Keratinocyte (primary cell): ENCODE measurements around the gene TRAF5. TPM values are rescaled to one million over a fixed set of nuclear protein-coding genes. Genes with fewer than 3 reads are reported as not detected.
"Not testable (repeated sequence)": the region's sequence is repeated elsewhere in the genome, so short reads cannot be mapped to it uniquely, and the experiment has no call there.

ENCODE experiments used
- DNase-seq: peaks from one replicate; pipeline ENCODE4 v3.0.0-alpha.2; 2011; ENCODE audit warnings: low read depth, missing footprints, low spot score
- FAIRE-seq: peaks from 2 replicates; lab custom pipeline; 2011; peaks lifted over from hg19 to GRCh38; lab: Jason Lieb, UNC
- H2AFZ ChIP-seq: 2 replicates; pipeline ENCODE4 v1.6.0; 2012; ENCODE audit warnings: low read length, control low read depth, inconsistent platforms; ENCODE audit not compliant: control insufficient read depth
- H3K27ac ChIP-seq: 2 replicates; pipeline ENCODE4 v1.5.1; 2011; ENCODE audit warnings: low read length; ENCODE audit not compliant: control insufficient read depth, insufficient read depth
- H3K27me3 ChIP-seq: 3 replicates; pipeline ENCODE4 v1.6.0; 2011; ENCODE audit warnings: low read length; ENCODE audit not compliant: control insufficient read depth, insufficient read depth; ENCODE audit errors: extremely low read depth
- H3K36me3 ChIP-seq, 2 experiments: 2 replicates in 1 of 2; 3 replicates in 1 of 2; pipeline ENCODE4 v1.5.1; 2011; ENCODE audit warnings: low read length in 2 of 2, mild to moderate bottlenecking in 1 of 2; ENCODE audit not compliant: control insufficient read depth in 2 of 2, insufficient read depth in 2 of 2; ENCODE audit errors: extremely low read depth in 1 of 2
- H3K4me1 ChIP-seq: 3 replicates; pipeline ENCODE4 v1.5.1; 2011; ENCODE audit warnings: low read length; ENCODE audit not compliant: control insufficient read depth, insufficient read depth; ENCODE audit errors: extremely low read depth
- H3K4me2 ChIP-seq: 3 replicates; pipeline ENCODE4 v1.6.0; 2011; ENCODE audit warnings: low read depth, low read length; ENCODE audit not compliant: control insufficient read depth, insufficient read depth; ENCODE audit errors: extremely low read depth
- H3K4me3 ChIP-seq, 3 experiments: fragments of 200-600 bp in 1 of 3; sonication (generic) in 1 of 3; 2 replicates in 2 of 3; 3 replicates in 1 of 3; pipeline ENCODE4 v1.5.1; 2011 to 2016; ENCODE audit warnings: low read length in 3 of 3, mild to moderate bottlenecking in 3 of 3, control low read depth in 2 of 3, inconsistent platforms in 1 of 3, low read depth in 1 of 3, mixed read lengths in 1 of 3, mixed run types in 1 of 3, moderate library complexity in 1 of 3; ENCODE audit not compliant: control insufficient read depth in 2 of 3, insufficient read depth in 2 of 3; ENCODE audit errors: extremely low read depth in 1 of 3
- H3K79me2 ChIP-seq: 2 replicates; pipeline ENCODE4 v1.6.0; 2012; ENCODE audit warnings: low read length; ENCODE audit not compliant: control insufficient read depth, insufficient read depth
- H3K9ac ChIP-seq: 3 replicates; pipeline ENCODE4 v1.6.0; 2011; ENCODE audit warnings: low read length; ENCODE audit not compliant: control insufficient read depth, insufficient read depth; ENCODE audit errors: extremely low read depth
- H3K9me1 ChIP-seq: 3 replicates; pipeline ENCODE4 v1.6.0; 2011; ENCODE audit warnings: low read length; ENCODE audit not compliant: control insufficient read depth, insufficient read depth; ENCODE audit errors: extremely low read depth
- H3K9me3 ChIP-seq: 2 replicates; pipeline ENCODE4 v1.5.1; 2012; ENCODE audit warnings: low read depth, low read length; ENCODE audit not compliant: control insufficient read depth
- H4K20me1 ChIP-seq: 3 replicates; pipeline ENCODE4 v1.6.0; 2011; ENCODE audit warnings: low read length; ENCODE audit not compliant: control insufficient read depth, insufficient read depth; ENCODE audit errors: extremely low read depth
- CTCF ChIP-seq, 3 experiments: IDR thresholded peaks in 1 of 3; conservative IDR thresholded peaks in 1 of 3; optimal IDR thresholded peaks in 1 of 3; 2 replicates in 2 of 3; 3 replicates in 1 of 3; pipeline versions ENCODE3 to v1.5.1; 2011; ENCODE audit warnings: low read length in 3 of 3, mild to moderate bottlenecking in 3 of 3, moderate library complexity in 2 of 3, control low read depth in 1 of 3, inconsistent platforms in 1 of 3; ENCODE audit not compliant: insufficient read depth in 2 of 3; ENCODE audit errors: extremely low read depth in 1 of 3
- EZH2 ChIP-seq: IDR thresholded peaks from one replicate; pipeline ENCODE4 v1.6.1; 2012; ENCODE audit warnings: inconsistent platforms, mild to moderate bottlenecking, low read length, moderate library complexity
- dilution Hi-C: fragments of 300-500 bp; cut with MboI; formaldehyde crosslinking; loops from one replicate; pipeline ENCODE4 v1.7.0; 2020; ENCODE audit warnings: low sequenced_read_pairs; ENCODE audit not compliant: extremely low pct_ligation_motif_present
- polyA plus RNA-seq, 5 experiments: library from polyadenylated mRNA; depleted of rRNA in 3 of 5; stranded (reverse) in 3 of 5; stranded (forward) in 1 of 5; unstranded in 1 of 5; fragments of >200 nt; gene quantifications; 1 replicate in 1 of 5; 2 replicates in 3 of 5; 3 replicates in 1 of 5; pipeline versions ENCODE4 v1.2.1 to v1.2.3, GENCODE V29; 2011 to 2012; ENCODE audit warnings: missing spikeins in 2 of 5, low read depth in 1 of 5, low replicate concordance in 1 of 5

Gene TRAF5
- polyA plus RNA-seq, 1 donor (not counting 4 experiments of a cell fraction or from before 2014, with no cell fraction given) = 2.1 TPM

- H3K79me2 ChIP-seq, H3K9me3 ChIP-seq, H4K20me1 ChIP-seq, H3K27me3 ChIP-seq, H3K4me1 ChIP-seq, H3K4me2 ChIP-seq, H3K36me3 ChIP-seq, H3K4me3 ChIP-seq, H3K27ac ChIP-seq, H3K9me1 ChIP-seq, H2AFZ ChIP-seq, FAIRE-seq, H3K9ac ChIP-seq, DNase-seq, dilution Hi-C loops: not testable (repeated sequence)
Observed at GRCh38 chr1:211407749-211408148, 81.1 kb downstream of the TRAF5 start.

- H3K27me3 ChIP-seq = no peaks in the 10 kb centered on the region
- H3K79me2 ChIP-seq = no peaks in the 10 kb centered on the region
- FAIRE-seq = no peak
Observed at GRCh38 chr1:211411639-211412038, 85.0 kb downstream of the TRAF5 start.

More at GRCh38 chr1:211411639-211412038, 85.0 kb downstream of the TRAF5 start:
- H3K36me3 ChIP-seq = no peaks in the 10 kb centered on the region
- H3K9me3 ChIP-seq = peaks cover 3% of the 10 kb centered on the region
- no peak for DNase-seq
- no peak overlapping the region for H3K9ac ChIP-seq
- no peaks in the 10 kb centered on the region for H4K20me1 ChIP-seq
- H3K4me1 ChIP-seq = no peaks in the 10 kb centered on the region
- H3K4me2 ChIP-seq = no peak overlapping the region
- no peak overlapping the region for H3K27ac ChIP-seq
- TF ChIP-seq EZH2 (no peak), CTCF (optimal IDR thresholded peaks at IDR 0.05 in 1 of 3, IDR thresholded peaks at IDR 0.05 in 1 of 3, conservative IDR thresholded peaks at IDR 0.05 in 1 of 3; ENCODE audit: extremely low read depth in 1 of 3, insufficient read depth in 2 of 3, low read length in 3 of 3) (no peak)
- H2AFZ ChIP-seq = no peak overlapping the region
- H3K9me1 ChIP-seq = no peaks in the 10 kb centered on the region
- dilution Hi-C loops = no loop called here
- no peak overlapping the region for H3K4me3 ChIP-seq
